ENCODE results near the gene ADM5. TPM values are rescaled to one million over a fixed set of nuclear protein-coding genes. Genes with fewer than 3 reads are reported as not detected.

The ADM5 gene
- total and polyA plus RNA-seq, 10 of the 15 experiments (the other 5 are each of a cell fraction or from before 2014, with no cell fraction given) = 0.05 to 6.0 (median 1.2) TPM; not detected in 1

GRCh38 chr19:49640113-49640898 lies 49.1 kb upstream of the ADM5 start, which contains the start of gene RRAS (continued):
- no peak for TF ChIP-seq CTCF (IDR thresholded peaks at IDR 0.05 in 2 of 3, conservative IDR thresholded peaks at IDR 0.05 in 1 of 3; ENCODE audit: control insufficient read depth in 2 of 3, extremely low read depth in 1 of 3, insufficient read depth in 1 of 3, low read depth in 3 of 3, low read length in 3 of 3)
- TF ChIP-seq JUNB (IDR thresholded peaks at IDR 0.05) = no peak
- TF ChIP-seq SKIL (IDR thresholded peaks at IDR 0.05; ENCODE audit: low read depth, poor library complexity, severe bottlenecking) = peak; percentile 54
- 0 out of 2 replicates have a peak, but pooled peaks have one; percentile 42 for TF ChIP-seq ZNF207 (IDR thresholded peaks at IDR 0.05; ENCODE audit: borderline replicate concordance)
- TF ChIP-seq ZNF622 (IDR thresholded peaks at IDR 0.05) = no peak
- TF ChIP-seq ETV6 (conservative IDR thresholded peaks at IDR 0.05 in 1 of 2, IDR thresholded peaks at IDR 0.05 in 1 of 2; ENCODE audit: borderline replicate concordance in 1 of 2, low read depth in 1 of 2) = no peak
- no peak for TF ChIP-seq ASH2L (IDR thresholded peaks at IDR 0.05; ENCODE audit: borderline replicate concordance, low read depth)
- TF ChIP-seq POU2F2 (IDR thresholded peaks at IDR 0.05; ENCODE audit: borderline replicate concordance, low read depth, low read length) = peak; percentile 90; the same call in 2 of the 3 replicates
- no peak for TF ChIP-seq CBX3 (IDR thresholded peaks at IDR 0.05; ENCODE audit: borderline replicate concordance, low read depth)
- TF ChIP-seq ELK1 (IDR thresholded peaks at IDR 0.05; ENCODE audit: low read depth, low read length) = peak; percentile 35; the same call in 1 of the 2 replicates
- TF ChIP-seq ATF3 (IDR thresholded peaks at IDR 0.05; ENCODE audit: borderline replicate concordance, extremely low read depth, low read depth, low read length) = no peak
- no peak for TF ChIP-seq NKRF (conservative IDR thresholded peaks at IDR 0.05)
- TF ChIP-seq ESRRA (IDR thresholded peaks at IDR 0.05; ENCODE audit: low read length) = no peak
- no peak for TF ChIP-seq ZBTB11 (CRISPR knock-in tag; IDR thresholded peaks at IDR 0.05)
- TF ChIP-seq IKZF2 (IDR thresholded peaks at IDR 0.05) = peak in 1 of 2 experiments; percentile 73; a peak in 2 of 4 replicates
- no peak for TF ChIP-seq FOXK2 (IDR thresholded peaks at IDR 0.05)
- TF ChIP-seq SMAD5 (IDR thresholded peaks at IDR 0.05; ENCODE audit: low read depth) = peak; percentile 80; the same call in 1 of the 2 replicates
